ENCODE results near the gene AGBL2. TPM values are rescaled to one million over a fixed set of nuclear protein-coding genes. Genes with fewer than 3 reads are reported as not detected.

The AGBL2 gene
- total and polyA plus RNA-seq, 8 donors, result 0.51 to 4.3 (median 1.2) TPM

DNA sequence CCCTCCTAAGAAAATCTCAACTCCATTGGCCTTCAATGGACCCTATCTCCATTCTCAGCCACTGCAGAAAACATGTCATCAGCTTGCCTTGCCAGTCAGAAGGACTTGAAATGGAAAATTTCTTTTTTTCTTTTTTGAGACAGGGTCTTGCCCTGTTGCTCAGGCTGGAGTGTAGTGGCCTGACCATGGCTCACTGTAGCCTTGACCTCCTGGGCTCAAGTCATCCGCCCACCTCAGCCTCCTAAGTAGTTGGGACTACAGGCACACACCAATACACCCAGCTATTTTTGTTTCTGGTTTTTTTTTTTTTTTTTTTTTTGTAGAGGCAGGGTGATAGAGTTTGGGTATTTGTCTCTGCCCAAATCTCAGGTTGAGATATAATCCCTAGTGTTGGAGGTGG lies 29.0 kb downstream of the AGBL2 start:
- ATAC-seq (no peak), DNase-seq (no peak), FAIRE-seq (no peak)
- Histone ChIP-seq H3K27me3 (no peaks in the 10 kb centered on the region), H3K36me3 (no peaks in the 10 kb centered on the region), H3K4me3 (no peak overlapping the region), H3K4me1 (no peaks in the 10 kb centered on the region), H3K9me3 (no peaks in the 10 kb centered on the region), H3K27ac (no peak overlapping the region)
- WGBS, 2 donors, result 100% methylated on average over 1 of the region's 1 CpG
- intact Hi-C loops (cut with DNase I), result no loop called here
- TF ChIP-seq, protein P1, sequence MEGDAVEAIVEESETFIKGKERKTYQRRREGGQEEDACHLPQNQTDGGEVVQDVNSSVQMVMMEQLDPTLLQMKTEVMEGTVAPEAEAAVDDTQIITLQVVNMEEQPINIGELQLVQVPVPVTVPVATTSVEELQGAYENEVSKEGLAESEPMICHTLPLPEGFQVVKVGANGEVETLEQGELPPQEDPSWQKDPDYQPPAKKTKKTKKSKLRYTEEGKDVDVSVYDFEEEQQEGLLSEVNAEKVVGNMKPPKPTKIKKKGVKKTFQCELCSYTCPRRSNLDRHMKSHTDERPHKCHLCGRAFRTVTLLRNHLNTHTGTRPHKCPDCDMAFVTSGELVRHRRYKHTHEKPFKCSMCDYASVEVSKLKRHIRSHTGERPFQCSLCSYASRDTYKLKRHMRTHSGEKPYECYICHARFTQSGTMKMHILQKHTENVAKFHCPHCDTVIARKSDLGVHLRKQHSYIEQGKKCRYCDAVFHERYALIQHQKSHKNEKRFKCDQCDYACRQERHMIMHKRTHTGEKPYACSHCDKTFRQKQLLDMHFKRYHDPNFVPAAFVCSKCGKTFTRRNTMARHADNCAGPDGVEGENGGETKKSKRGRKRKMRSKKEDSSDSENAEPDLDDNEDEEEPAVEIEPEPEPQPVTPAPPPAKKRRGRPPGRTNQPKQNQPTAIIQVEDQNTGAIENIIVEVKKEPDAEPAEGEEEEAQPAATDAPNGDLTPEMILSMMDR (IDR thresholded peaks at IDR 0.05), result no peak

DNA sequence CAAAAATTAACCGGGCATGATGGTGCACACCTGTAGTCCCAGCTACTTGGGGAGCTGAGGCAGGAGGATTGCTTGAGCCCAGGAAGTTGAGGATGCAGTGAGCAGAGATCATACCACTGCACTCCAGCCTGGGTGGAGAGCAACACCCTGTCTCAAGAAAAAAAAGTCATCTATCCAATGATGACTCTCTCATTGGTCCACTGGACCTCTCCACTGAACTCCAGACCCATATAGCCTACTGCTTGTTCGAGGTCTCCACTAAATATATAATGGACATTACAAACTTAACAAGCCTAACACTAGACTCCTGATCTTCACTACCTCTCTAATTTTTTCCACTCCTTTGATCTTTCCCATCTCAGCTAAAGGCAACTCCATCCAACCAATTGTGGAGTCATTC lies 39.3 kb downstream of the AGBL2 start:
- 72 to 77% methylated on average over 2 of the region's 2 CpGs for WGBS, 2 donors
- DNase-seq, result no peak
- H3K9me3 ChIP-seq, result no peaks in the 10 kb centered on the region
- no peak for FAIRE-seq
- no peak overlapping the region for H3K27ac ChIP-seq
- H3K36me3 ChIP-seq, result no peaks in the 10 kb centered on the region
- H3K27me3 ChIP-seq, result no peaks in the 10 kb centered on the region
- intact Hi-C loops (cut with DNase I), result no loop called here
- H3K4me3 ChIP-seq, result no peak overlapping the region
- TF ChIP-seq, protein P1 (IDR thresholded peaks at IDR 0.05), result no peak
- ATAC-seq, result no peak
- no peaks in the 10 kb centered on the region for H3K4me1 ChIP-seq

DNA sequence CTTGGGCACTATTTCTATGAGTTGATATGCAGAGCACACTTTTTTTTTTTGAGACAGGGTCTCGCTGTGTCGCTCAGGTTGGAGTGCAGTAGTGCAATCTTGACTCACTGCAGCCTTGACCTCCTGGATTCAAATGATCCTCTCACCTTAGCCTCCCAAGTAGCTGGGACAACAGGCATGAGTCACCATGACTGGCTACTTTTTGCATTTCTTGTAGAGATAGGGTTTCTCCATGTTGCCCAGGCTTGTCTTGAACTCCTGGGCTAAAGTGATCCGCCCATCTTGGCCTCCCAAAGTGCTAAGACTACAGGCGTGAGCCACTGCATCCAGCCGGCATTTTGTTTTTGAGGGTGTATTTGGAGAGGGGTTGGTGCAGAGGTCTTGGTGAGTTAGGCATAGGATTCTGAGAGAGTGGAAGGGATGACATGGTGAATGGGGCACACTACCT lies 42.9 kb downstream of the AGBL2 start:
- 85 to 97% methylated on average over 5 of the region's 5 CpGs for WGBS, 2 donors
- Histone ChIP-seq H3K27ac (no peak overlapping the region), H3K36me3 (no peaks in the 10 kb centered on the region), H3K27me3 (no peaks in the 10 kb centered on the region), H3K4me1 (no peaks in the 10 kb centered on the region), H3K4me3 (no peak overlapping the region), H3K9me3 (no peaks in the 10 kb centered on the region)
- TF ChIP-seq, protein P1 (IDR thresholded peaks at IDR 0.05), result no peak
- intact Hi-C loops (cut with DNase I), result no loop called here
- DNase-seq, result no peak
- ATAC-seq, result no peak
- no peak for FAIRE-seq

DNA sequence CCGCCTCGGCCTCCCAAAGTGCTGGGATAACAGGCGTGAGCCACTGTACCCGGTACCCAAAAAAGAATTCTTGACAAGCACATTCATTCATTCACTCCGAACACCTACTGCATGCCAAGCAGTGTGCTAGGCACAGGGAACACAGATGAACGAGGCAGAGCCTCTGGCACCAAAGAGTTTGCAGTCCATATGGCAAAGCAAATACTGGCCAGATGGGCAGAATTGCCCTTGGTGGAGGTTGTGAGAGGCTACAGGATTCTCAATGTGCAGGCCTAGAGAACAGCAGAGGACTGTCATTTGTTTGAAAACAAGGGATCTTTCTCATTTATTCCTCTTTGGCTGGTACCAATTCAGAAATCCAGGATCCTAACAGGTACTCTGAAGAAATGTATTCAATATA lies 45.3 kb downstream of the AGBL2 start:
- DNase-seq (no peak), FAIRE-seq (no peak), ATAC-seq (no peak)
- WGBS, 2 donors, result 86 to 94% methylated on average over 6 of the region's 6 CpGs
- intact Hi-C loops (cut with DNase I), result no loop called here
- Histone ChIP-seq H3K27me3 (no peaks in the 10 kb centered on the region), H3K27ac (no peak overlapping the region), H3K9me3 (no peaks in the 10 kb centered on the region), H3K36me3 (no peaks in the 10 kb centered on the region), H3K4me1 (no peaks in the 10 kb centered on the region), H3K4me3 (no peak overlapping the region)
- TF ChIP-seq, protein P1 (IDR thresholded peaks at IDR 0.05), result no peak

DNA sequence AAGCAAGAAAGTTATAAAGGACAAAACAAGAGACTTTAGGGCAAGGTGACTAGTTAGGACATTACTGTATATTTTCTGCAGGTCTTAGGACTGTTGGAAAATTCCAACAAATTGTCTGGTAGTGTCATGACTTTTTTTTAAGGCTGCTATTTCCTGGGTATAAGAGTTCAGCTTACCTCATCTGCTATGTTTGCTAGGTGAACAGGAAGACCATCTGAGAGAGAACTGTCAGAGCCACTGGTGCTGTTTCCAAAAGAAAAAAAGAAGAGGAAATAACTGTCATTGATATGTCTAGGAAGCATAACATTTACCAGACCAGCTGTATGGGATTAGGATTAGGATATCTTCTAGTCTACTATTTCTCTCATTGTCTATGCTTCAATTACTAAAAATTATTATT lies 46.5 kb downstream of the AGBL2 start:
- ATAC-seq (no peak), FAIRE-seq (no peak), DNase-seq (no peak)
- Histone ChIP-seq H3K36me3 (no peaks in the 10 kb centered on the region), H3K4me1 (no peaks in the 10 kb centered on the region), H3K27ac (no peak overlapping the region), H3K4me3 (no peak overlapping the region), H3K9me3 (no peaks in the 10 kb centered on the region), H3K27me3 (no peaks in the 10 kb centered on the region)
- TF ChIP-seq, protein P1 (IDR thresholded peaks at IDR 0.05), result no peak
- intact Hi-C loops (cut with DNase I), result no loop called here
